Uterus (tissue), 4 donors: Measurements from ENCODE around the gene ULBP3. TPM values are rescaled to one million over a fixed set of nuclear protein-coding genes. Genes with fewer than 3 reads are reported as not detected.

Experiments
- DNase-seq, 2 donors: peaks; one replicate each; pipeline ENCODE4 v3.0.0-alpha.2; 2019 to 2020
- H3K27ac ChIP-seq, 2 donors: fragments of 200-600 bp; sonication (generic); 1 replicate in 1 of 2; 2 replicates in 1 of 2; pipeline ENCODE4 v1.5.1; 2016 to 2018
- H3K27me3 ChIP-seq, 2 donors: fragments of 200-600 bp; sonication (generic); one replicate each; pipeline ENCODE4 v1.5.1; 2018 to 2019; ENCODE audit warnings: control low read depth in 1 of 2
- H3K36me3 ChIP-seq, 2 donors: fragments of 200-600 bp; sonication (generic); one replicate each; pipeline ENCODE4 v1.5.1; 2019; ENCODE audit warnings: control low read depth in 1 of 2
- H3K4me1 ChIP-seq, 2 donors: fragments of 200-600 bp; sonication (generic); one replicate each; pipeline ENCODE4 v1.5.1; 2018 to 2019; ENCODE audit warnings: control low read depth in 1 of 2
- H3K4me3 ChIP-seq, 2 donors: fragments of 200-600 bp; sonication (generic); 1 replicate in 1 of 2; 2 replicates in 1 of 2; pipeline ENCODE4 v1.5.1; 2018 to 2019; ENCODE audit warnings: mild to moderate bottlenecking in 1 of 2
- H3K9me3 ChIP-seq, 2 donors: fragments of 200-600 bp; sonication (generic); one replicate each; pipeline ENCODE4 v1.5.1; 2019; ENCODE audit warnings: control low read depth in 1 of 2
- POLR2A ChIP-seq, 2 donors: fragments of 450-650 bp; IDR thresholded peaks; one replicate each; pipeline ENCODE4 v1.6.1; 2016; ENCODE audit warnings: antibody characterized with exemption in 2 of 2, mild to moderate bottlenecking in 1 of 2, moderate library complexity in 1 of 2
- intact Hi-C: fragments of 100-400 bp; cut with DNase I; formaldehyde crosslinking; loops from one replicate; pipeline ENCODE4 v1.15.1; 2023; ENCODE audit warnings: low total_unique reads
- total RNA-seq, 4 donors: library from RNA; depleted of rRNA in 3 of 4; stranded (reverse); fragments of >200 nt in 3 of 4; gene quantifications; one replicate each; pipeline versions ENCODE4 v1.1.0 to v1.2.4, GENCODE V29; 2014 to 2023
- TF ChIP-seq, protein P1 (sequence below), 4 experiments: fragments of 200-600 bp in 2 of 4; fragments of 450-650 bp in 2 of 4; sonication (generic) in 2 of 4; IDR thresholded peaks; one replicate each; pipeline ENCODE4 v1.5.1; 2016 to 2019; ENCODE audit warnings: antibody characterized with exemption in 4 of 4, mild to moderate bottlenecking in 2 of 4, moderate library complexity in 1 of 4
- donor health status: DM: yes; HTN: yes; CAD: no.

Gene ULBP3
- total RNA-seq, 4 donors from 2014 or later: 0.61 to 2.9 TPM; not detected in 2

DNA sequence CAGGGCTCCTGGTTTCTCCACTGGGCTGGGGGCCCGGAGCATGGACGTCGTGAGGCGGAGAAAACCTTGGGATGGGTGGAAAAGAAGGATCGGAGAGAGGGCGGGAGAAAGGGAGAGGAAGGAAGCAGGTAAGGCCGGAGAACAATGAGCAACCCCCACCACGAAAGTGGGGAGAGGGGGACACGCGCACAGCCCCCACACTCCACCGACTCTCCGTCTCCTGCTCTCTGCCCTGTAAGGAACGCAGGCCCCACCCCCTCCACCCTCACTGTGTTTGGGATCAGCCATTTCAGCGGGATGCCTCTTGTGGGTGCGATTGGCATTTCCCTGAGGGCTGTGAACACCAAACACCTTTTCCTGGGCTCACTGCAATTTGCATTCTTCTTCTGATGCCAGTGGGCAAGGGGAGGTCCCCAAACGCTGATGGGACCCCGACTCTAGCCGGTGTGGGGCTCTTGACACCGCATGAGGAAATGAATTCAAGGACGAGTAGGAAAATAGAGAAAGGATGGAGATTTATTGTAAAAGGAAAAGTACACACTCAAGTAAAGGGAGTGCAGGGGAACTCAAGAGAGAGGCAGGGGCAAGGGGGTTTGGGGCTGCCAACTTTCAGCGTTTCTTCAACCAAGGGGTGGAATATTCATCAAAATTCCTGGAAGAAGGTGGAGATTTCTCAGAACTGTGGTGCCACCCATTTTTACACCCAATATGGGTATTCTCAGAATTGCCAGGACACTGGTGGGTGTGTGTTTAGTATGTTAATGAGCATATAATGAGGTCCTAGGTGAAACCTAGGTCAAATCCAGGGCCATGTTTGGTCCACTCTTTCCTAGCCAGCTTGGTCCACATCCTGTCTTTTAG lies 30.5 kb downstream of the ULBP3 start:
- Histone ChIP-seq H3K9me3 (no peaks in the 10 kb centered on the region), H3K27ac (no peak overlapping the region), H3K36me3 (no peaks in the 10 kb centered on the region), H3K4me1 (peaks cover 0 to 9% of the 10 kb centered on the region in 2 donors), H3K27me3 (peaks cover 0 to 42% of the 10 kb centered on the region in 2 donors), H3K4me3 (no peak overlapping the region)
- intact Hi-C loops: no loop called here
- TF ChIP-seq, protein P1, sequence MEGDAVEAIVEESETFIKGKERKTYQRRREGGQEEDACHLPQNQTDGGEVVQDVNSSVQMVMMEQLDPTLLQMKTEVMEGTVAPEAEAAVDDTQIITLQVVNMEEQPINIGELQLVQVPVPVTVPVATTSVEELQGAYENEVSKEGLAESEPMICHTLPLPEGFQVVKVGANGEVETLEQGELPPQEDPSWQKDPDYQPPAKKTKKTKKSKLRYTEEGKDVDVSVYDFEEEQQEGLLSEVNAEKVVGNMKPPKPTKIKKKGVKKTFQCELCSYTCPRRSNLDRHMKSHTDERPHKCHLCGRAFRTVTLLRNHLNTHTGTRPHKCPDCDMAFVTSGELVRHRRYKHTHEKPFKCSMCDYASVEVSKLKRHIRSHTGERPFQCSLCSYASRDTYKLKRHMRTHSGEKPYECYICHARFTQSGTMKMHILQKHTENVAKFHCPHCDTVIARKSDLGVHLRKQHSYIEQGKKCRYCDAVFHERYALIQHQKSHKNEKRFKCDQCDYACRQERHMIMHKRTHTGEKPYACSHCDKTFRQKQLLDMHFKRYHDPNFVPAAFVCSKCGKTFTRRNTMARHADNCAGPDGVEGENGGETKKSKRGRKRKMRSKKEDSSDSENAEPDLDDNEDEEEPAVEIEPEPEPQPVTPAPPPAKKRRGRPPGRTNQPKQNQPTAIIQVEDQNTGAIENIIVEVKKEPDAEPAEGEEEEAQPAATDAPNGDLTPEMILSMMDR (IDR thresholded peaks at IDR 0.05): no peak
- TF ChIP-seq POLR2A (IDR thresholded peaks at IDR 0.05): no peak
- no peak for DNase-seq

DNA sequence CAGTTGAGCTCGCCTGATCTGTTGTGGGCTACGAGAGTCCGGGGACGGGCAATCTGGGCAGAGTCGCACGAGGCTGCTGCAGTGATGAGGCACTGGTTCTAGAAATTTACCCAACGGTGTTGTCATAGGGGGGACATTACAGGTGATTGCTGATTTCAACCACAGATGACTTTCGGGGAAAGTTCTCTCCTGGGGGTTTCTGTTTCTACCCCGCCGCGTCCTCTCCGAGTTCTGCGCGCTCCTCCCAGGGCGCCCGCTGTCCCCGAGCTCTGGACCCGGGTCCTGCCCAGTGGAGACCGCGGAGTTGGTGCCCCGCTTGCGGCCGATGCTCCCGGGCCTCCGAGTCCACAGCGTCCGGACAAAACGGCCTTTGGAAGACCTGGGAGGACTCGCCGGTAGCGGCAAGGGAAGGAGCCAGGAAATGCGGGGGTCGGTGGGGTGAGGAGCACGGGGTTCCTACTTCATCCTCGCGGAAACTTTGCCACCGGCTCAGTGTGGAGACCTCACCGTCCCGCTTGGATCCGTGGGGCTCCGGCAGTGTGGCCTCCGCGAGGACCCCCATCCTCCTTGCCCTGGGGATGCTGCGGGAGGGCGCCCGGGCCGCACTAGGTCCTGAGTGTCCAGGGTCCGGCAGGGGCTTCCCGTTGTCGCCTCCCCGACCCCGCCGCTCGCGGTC lies 31.3 kb downstream of the ULBP3 start:
- no peaks in the 10 kb centered on the region for H3K36me3 ChIP-seq
- intact Hi-C loops: no loop called here
- H3K4me3 ChIP-seq: peak overlapping the region in 1 of 2 donors; percentile 9
- TF ChIP-seq, protein P1 (IDR thresholded peaks at IDR 0.05): no peak
- no peak for TF ChIP-seq POLR2A (IDR thresholded peaks at IDR 0.05)
- DNase-seq: no peak
- H3K4me1 ChIP-seq: peaks cover 0 to 9% of the 10 kb centered on the region in 2 donors
- no peak overlapping the region for H3K27ac ChIP-seq
- H3K9me3 ChIP-seq: no peaks in the 10 kb centered on the region
- peaks cover 0 to 42% of the 10 kb centered on the region in 2 donors for H3K27me3 ChIP-seq

- H3K36me3 ChIP-seq: no peaks in the 10 kb centered on the region
- intact Hi-C loops: no loop called here
- no peak overlapping the region for H3K4me3 ChIP-seq
- TF ChIP-seq, protein P1 (IDR thresholded peaks at IDR 0.05): no peak
- no peak for DNase-seq
- no peak overlapping the region for H3K27ac ChIP-seq
- peaks cover 0 to 9% of the 10 kb centered on the region in 2 donors for H3K4me1 ChIP-seq
- peaks cover 0 to 42% of the 10 kb centered on the region in 2 donors for H3K27me3 ChIP-seq
- no peaks in the 10 kb centered on the region for H3K9me3 ChIP-seq
Measured at GRCh38 chr6:150036081-150036480, 32.8 kb downstream of the ULBP3 start.

- H3K27ac ChIP-seq: no peak overlapping the region
- no peak overlapping the region for H3K4me3 ChIP-seq
- no peaks in the 10 kb centered on the region for H3K36me3 ChIP-seq
- H3K4me1 ChIP-seq: peaks cover 0 to 9% of the 10 kb centered on the region in 2 donors
- H3K9me3 ChIP-seq: no peaks in the 10 kb centered on the region
- peaks cover 0 to 20% of the 10 kb centered on the region in 2 donors for H3K27me3 ChIP-seq
- TF ChIP-seq, protein P1 (IDR thresholded peaks at IDR 0.05): no peak
- TF ChIP-seq POLR2A (IDR thresholded peaks at IDR 0.05): no peak
- no peak for DNase-seq
- intact Hi-C loops: no loop called here
Measured at GRCh38 chr6:150033207-150033771, 35.6 kb downstream of the ULBP3 start.

- DNase-seq: no peak
- H3K27me3 ChIP-seq: peaks cover 0 to 13% of the 10 kb centered on the region in 2 donors
- no peaks in the 10 kb centered on the region for H3K9me3 ChIP-seq
- TF ChIP-seq, protein P1 (IDR thresholded peaks at IDR 0.05): no peak
- no peak for TF ChIP-seq POLR2A (IDR thresholded peaks at IDR 0.05)
- no peak overlapping the region for H3K4me3 ChIP-seq
- peaks cover 0 to 4% of the 10 kb centered on the region in 2 donors for H3K4me1 ChIP-seq
- no peaks in the 10 kb centered on the region for H3K36me3 ChIP-seq
- intact Hi-C loops: no loop called here
- no peak overlapping the region for H3K27ac ChIP-seq
Measured at GRCh38 chr6:150032598-150032997, 36.3 kb downstream of the ULBP3 start.
